Islet precursor cell (in vitro differentiated cells): ENCODE measurements around the gene MGMT.

Source experiments
- DNase-seq: peaks from one replicate; pipeline ENCODE4 v3.0.0-alpha.2; 2018

MGMT gene

GRCh38 chr10:129602938-129603535 is 136.0 kb downstream of the MGMT start:
- no peak for DNase-seq

- peak; percentile 41 for DNase-seq
Measured at GRCh38 chr10:129604333-129605032, 137.4 kb downstream of the MGMT start.

DNA sequence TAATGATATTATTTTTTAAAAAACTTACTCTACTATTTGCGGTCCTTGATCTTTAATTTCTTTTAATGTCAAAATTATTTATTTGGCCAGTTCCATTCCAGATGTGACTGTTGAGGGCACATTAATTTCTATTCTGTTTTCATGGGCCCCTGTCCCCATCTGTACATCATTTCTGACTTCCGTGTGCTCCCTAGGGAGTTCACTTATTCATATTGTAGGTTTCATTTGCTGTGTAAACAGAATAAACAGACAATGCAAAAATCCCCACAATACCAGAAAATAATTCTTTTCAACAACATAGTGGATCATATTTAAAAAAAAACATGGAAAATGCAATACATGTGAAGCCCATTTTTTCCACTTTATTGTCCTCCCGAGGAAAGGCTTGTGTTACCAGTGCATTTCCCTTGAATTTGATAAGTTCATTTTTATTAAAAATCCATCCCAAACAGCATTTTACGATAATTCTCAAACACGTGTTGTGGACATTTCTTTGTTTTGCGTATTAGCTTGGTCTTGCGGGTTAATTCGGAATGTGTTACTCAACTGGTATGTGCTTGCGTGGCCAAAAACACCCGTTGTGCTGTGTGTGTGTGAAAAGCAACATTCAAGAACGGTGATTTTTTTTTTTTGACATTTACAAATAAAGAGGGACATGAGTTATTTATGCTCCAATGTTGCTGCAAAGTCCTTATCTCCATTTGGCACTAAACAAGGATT is 138.4 kb downstream of the MGMT start:
- DNase-seq = no peak

GRCh38 chr10:129605986-129606518 is 139.0 kb downstream of the MGMT start:
- peak; percentile 38 for DNase-seq

DNA sequence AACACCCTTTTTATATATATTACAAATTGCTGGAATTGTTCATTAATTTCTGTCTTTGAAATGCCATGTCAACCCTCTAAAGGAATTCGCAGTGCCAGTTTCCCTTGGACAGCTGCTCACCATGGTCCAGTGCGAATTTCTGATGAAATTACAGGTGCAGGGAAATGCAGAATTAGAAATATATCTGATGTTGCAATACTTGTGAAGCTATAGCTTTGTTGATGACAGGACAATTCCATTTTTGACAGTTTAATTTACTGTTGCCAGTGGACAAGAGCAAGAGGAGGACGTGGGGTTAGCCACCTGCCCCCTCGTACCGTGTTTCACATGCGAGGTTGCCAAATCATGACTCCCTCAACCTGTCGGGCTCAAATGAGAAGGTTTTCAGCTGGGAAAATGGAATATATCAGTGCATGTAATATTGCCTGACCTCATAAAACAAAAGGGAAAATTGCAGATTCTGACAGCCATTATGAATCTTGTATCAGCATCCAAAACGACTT is 140.6 kb downstream of the MGMT start:
- DNase-seq = peak; percentile 12

DNA sequence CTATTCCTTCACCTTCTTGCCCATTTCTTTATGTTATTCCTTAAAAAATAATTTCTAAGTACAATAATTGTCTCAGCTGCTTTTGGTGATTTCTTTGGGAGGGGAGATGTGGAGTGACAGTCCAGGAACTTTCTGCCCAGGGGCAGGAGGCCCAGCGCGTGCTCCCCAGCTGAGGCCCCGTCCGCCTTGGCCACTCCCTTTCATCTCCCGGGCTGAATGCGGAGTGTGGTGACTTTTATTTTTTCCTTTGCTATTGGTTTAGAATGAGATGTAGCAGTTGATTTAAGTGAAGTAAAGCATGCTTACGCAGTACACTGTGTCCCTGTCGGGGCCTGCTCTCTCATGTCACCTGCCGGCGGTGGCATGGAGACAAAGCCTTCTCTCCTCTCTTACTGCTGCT is 141.6 kb downstream of the MGMT start:
- DNase-seq = peak; percentile 13

GRCh38 chr10:129609551-129609950 is 142.5 kb downstream of the MGMT start:
- DNase-seq = no peak

DNA sequence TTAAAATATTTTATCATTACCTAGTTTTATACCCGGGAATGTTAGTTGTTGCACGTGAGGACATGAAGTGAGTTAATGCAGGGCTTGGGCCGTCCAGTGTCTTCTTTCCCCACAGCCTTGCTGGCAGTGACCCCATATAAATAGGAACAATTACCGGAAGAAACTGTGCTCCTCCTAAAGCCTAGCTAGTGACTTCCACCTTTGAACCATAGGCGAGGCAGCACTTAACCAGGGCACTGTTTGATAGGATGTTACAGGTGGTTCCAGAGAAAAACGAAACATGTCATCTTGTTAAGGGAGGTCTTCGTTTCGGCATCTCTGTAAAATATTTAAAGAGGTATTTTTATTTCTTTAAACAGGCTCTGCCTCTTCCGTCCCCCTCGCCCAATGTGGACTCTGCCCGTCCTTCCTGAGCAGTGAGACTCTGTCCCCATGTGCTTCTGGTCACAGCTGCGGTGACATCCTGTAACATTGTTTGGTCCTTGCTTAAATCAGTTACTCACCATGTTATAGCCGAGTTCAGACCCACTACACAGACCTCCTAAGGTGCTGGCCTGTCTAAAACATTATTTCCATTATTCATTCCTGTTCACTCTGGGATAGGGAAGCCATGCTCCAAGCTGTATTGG is 145.6 kb downstream of the MGMT start:
- DNase-seq = no peak

DNA sequence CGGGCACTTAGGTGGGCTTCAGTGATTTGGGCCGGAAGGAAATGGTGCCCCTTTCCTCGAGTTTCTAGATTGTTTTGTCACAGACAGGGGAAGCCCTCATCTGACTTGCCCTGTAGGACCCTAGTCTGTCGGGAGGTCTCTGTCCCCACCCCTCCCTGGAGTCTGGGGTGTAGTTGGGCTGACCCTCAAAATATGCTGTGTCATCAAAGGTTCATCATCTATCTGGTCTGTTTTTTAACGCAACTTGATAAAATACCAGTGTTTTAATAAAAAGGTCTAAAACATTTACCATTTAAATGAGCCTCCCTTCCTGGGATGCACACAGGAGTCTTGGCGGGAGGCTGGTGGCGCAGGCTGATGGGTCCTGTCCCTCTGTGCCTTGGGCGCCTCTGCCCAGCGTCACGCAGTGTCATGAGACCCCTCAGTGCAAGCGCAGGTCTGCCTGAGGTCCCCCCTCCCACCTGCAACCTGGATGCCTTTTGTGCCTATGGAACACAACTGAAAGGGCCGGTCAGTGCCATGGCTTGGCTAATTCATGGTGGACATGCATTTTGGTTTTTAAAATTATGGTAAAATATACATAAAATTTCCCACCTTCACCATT is 146.4 kb downstream of the MGMT start:
- peak; percentile 21 for DNase-seq

GRCh38 chr10:129614341-129614740 is 147.3 kb downstream of the MGMT start:
- DNase-seq = peak; percentile 25

- DNase-seq = no peak
Measured at GRCh38 chr10:129615381-129615780, 148.3 kb downstream of the MGMT start.

DNA sequence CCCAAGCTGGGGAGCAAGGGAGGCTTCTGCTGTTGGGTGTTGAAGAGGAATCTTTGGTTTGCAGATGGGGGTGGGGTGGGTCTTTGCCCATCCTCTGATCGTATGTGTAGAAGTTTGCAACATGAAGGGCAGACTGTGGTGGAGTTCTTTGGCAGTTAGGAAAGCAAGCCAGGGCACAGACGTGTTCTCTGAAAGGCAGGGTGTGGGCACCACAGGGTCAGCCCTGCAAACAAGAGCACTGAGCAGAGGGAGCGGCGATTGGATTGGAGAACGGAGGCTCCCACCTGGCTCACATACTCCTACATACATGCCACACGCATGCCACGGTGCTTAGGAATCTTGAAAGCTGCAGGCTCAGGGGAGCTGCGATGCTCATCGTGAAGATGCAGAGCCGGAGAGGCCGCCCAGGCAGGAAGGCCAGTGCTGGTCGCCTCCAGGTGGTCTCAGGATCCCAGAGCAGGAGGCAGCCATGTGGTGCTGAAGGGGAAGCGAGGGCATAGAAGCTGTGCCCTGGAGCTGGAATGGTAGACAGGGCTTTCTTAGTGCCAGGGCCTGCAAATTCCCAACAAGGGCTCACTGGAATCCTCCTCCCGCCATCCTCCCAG is 149.0 kb downstream of the MGMT start:
- no peak for DNase-seq

DNA sequence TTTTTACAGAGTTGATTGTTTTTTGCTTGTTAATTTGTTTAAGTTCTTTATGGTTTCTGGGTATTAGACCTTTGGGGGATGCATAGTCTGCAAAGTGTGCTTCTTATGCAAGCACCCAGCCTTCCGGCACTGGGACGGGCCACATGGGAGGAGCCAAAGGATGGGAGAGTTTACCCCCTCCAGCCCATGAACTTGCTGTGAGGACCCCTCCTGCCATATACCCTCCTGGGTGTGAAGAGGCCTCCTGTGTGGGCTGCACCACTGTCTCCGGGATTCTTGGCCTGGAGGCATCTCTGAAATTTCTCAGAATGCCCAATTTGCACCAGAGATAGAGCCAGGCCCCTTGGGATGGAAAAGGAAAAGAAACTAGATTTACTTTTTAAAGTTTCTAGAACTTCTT is 150.7 kb downstream of the MGMT start:
- DNase-seq = no peak

GRCh38 chr10:129621062-129621461 is 154.0 kb downstream of the MGMT start:
- no peak for DNase-seq

GRCh38 chr10:129621693-129622092 is 154.7 kb downstream of the MGMT start:
- DNase-seq = no peak

DNA sequence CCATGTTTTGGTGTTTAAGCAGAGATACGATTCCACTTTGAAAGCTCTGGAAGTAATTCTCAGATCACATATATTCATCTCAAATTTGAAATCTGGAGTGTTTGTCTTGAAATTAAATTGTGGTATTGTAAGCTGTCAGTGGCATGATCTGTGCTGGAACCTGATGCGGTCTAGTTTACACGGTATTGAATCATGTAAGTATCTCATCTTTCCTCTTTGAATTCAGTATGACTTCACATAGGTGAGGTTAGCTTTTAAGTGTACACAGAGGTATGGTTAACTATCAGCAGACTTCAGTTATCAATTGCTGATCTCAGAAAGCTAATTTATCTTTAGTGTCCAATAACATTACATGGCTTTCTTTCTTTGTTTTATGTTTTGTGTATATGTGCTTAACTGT is 155.2 kb downstream of the MGMT start:
- DNase-seq = no peak

GRCh38 chr10:129622736-129623135 is 155.7 kb downstream of the MGMT start:
- DNase-seq = no peak

GRCh38 chr10:129624526-129624925 is 157.5 kb downstream of the MGMT start:
- no peak for DNase-seq

- DNase-seq = no peak
Measured at GRCh38 chr10:129626309-129626708, 159.3 kb downstream of the MGMT start.

GRCh38 chr10:129626796-129627435 is 159.9 kb downstream of the MGMT start:
- no peak for DNase-seq

- no peak for DNase-seq
Measured at GRCh38 chr10:129627442-129627841, 160.4 kb downstream of the MGMT start.

GRCh38 chr10:129628823-129629222 is 161.8 kb downstream of the MGMT start:
- DNase-seq = no peak
